Measurements from ENCODE around the gene TRAPPC1. TPM values are rescaled to one million over a fixed set of nuclear protein-coding genes. Genes with fewer than 3 reads are reported as not detected.
A peak's percentile ranks its signal among the peaks of the same experiment; 100 is the strongest.

TRAPPC1 gene
- total and polyA plus RNA-seq, 8 donors: 20.2 to 148 (median 75.0) TPM

DNA sequence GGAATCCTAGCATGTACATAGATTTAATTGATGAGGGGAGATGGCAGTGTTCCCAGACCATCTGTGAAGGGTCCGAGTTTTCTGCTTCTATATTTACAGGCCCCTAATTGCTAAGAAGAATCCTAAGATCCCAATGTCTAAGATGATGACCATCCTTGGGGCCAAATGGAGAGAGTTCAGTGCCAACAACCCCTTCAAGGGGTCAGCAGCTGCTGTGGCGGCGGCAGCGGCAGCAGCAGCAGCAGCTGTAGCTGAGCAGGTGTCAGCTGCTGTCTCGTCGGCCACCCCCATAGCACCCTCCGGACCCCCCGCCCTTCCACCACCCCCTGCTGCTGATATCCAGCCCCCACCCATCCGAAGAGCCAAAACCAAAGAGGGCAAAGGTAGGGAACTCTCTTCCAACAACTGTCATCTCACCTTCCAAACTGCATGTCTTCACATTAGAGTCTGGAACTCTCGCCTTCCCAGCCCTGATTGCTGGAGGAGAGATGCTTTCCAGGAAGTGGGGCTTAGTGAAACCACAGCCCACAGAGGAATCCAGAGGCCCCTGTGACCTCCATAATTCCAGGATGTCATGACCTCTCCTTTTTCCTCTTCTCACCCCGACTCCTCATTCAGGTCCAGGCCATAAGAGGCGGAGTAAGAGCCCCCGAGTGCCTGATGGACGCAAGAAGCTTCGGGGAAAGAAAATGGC, 38.4 kb downstream of the TRAPPC1 start:
- Histone ChIP-seq H3K27me3 (no peaks in the 10 kb centered on the region), H3K27ac (no peak overlapping the region), H3K36me3 (peaks cover 52 to 84% (median 83%) of the 10 kb centered on the region in 4 donors), H3K4me3 (no peak overlapping the region), H3K4me1 (peaks cover 17 to 34% (median 20%) of the 10 kb centered on the region in 4 donors), H3K9me3 (no peaks in the 10 kb centered on the region)
- DNase-seq: peak in 1 of 2 donors; percentile 53
- TF ChIP-seq POLR2A (IDR thresholded peaks at IDR 0.05) (no peak), POLR2AphosphoS5 (IDR thresholded peaks at IDR 0.05) (no peak), EP300 (IDR thresholded peaks at IDR 0.05) (no peak)
- TF ChIP-seq, protein P1, sequence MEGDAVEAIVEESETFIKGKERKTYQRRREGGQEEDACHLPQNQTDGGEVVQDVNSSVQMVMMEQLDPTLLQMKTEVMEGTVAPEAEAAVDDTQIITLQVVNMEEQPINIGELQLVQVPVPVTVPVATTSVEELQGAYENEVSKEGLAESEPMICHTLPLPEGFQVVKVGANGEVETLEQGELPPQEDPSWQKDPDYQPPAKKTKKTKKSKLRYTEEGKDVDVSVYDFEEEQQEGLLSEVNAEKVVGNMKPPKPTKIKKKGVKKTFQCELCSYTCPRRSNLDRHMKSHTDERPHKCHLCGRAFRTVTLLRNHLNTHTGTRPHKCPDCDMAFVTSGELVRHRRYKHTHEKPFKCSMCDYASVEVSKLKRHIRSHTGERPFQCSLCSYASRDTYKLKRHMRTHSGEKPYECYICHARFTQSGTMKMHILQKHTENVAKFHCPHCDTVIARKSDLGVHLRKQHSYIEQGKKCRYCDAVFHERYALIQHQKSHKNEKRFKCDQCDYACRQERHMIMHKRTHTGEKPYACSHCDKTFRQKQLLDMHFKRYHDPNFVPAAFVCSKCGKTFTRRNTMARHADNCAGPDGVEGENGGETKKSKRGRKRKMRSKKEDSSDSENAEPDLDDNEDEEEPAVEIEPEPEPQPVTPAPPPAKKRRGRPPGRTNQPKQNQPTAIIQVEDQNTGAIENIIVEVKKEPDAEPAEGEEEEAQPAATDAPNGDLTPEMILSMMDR (IDR thresholded peaks at IDR 0.05): no peak
- 77 to 89% (median 85%) methylated on average over 12 to 15 of the region's 15 CpGs for WGBS, 5 donors
- intact Hi-C loops (cut with DNase I; ENCODE audit: low total_unique reads): loop anchor here (10.0 kb wide), 1 partner anchor 91 kb away; no protein-coding TSS in a partner anchor

GRCh38 chr17:7889166-7889955, 42.4 kb downstream of the TRAPPC1 start:
- peak; percentile 96 to 99 for DNase-seq
- no peaks in the 10 kb centered on the region for H3K27me3 ChIP-seq
- TF ChIP-seq EP300 (IDR thresholded peaks at IDR 0.05): peak; percentile 41
- TF ChIP-seq POLR2A (IDR thresholded peaks at IDR 0.05): no peak
- TF ChIP-seq POLR2AphosphoS5 (IDR thresholded peaks at IDR 0.05): peak; percentile 85 to 99 (median 97)
- TF ChIP-seq, protein P1 (IDR thresholded peaks at IDR 0.05): peak in 5 of 7 experiments; percentile 60 to 75 (median 65)
- intact Hi-C loops (cut with DNase I; ENCODE audit: low total_unique reads): no loop called here
- H3K36me3 ChIP-seq: peaks cover 23 to 46% (median 44%) of the 10 kb centered on the region in 4 donors
- H3K9me3 ChIP-seq: no peaks in the 10 kb centered on the region
- H3K4me3 ChIP-seq: peak overlapping the region in 1 of 4 donors; percentile 19
- 30 to 37% (median 37%) methylated on average over 11 of the region's 11 CpGs for WGBS, 5 donors
- H3K4me1 ChIP-seq: peaks cover 24 to 51% (median 48%) of the 10 kb centered on the region in 4 donors
- peak overlapping the region; percentile 95 to 98 (median 97) for H3K27ac ChIP-seq

GRCh38 chr17:7888184-7888920, 43.4 kb downstream of the TRAPPC1 start, which contains the start of gene CHD3:
Gene CHD3 (plus strand): TSS chr17:7888789. CDS start chr17:7889001, 212 bp downstream.
- TF ChIP-seq POLR2A (IDR thresholded peaks at IDR 0.05): no peak
- TF ChIP-seq POLR2AphosphoS5 (IDR thresholded peaks at IDR 0.05): no peak
- TF ChIP-seq EP300 (IDR thresholded peaks at IDR 0.05): no peak
- TF ChIP-seq, protein P1 (IDR thresholded peaks at IDR 0.05): no peak
- intact Hi-C loops (cut with DNase I; ENCODE audit: low total_unique reads): no loop called here
- Histone ChIP-seq H3K4me1 (peaks cover 24 to 61% (median 55%) of the 10 kb centered on the region in 4 donors), H3K4me3 (peak within 1 kb of the TSS; percentile 78 to 93 (median 84)), H3K27ac (peak within 1 kb of the TSS; percentile 95 to 98 (median 97)), H3K36me3 (peaks cover 13 to 35% (median 34%) of the 10 kb centered on the region in 4 donors), H3K27me3 (no peaks in the 10 kb centered on the region), H3K9me3 (no peaks in the 10 kb centered on the region)
- 13 to 30% (median 21%) methylated on average over 16 to 18 of the region's 18 CpGs for WGBS, 5 donors
- DNase-seq: peak; percentile 61 to 82

Measured in stomach (tissue), 9 donors.